GM11168 (cell line): ENCODE data around the gene HSF5.

ENCODE experiments used
- in situ Hi-C: fragments of 300-500 bp; cut with MboI; formaldehyde crosslinking; loops from one replicate; pipeline ENCODE4 v1.12.0; 2022; ENCODE audit warnings: low sequenced_read_pairs; ENCODE audit not compliant: unreplicated experiment

The HSF5 gene

DNA sequence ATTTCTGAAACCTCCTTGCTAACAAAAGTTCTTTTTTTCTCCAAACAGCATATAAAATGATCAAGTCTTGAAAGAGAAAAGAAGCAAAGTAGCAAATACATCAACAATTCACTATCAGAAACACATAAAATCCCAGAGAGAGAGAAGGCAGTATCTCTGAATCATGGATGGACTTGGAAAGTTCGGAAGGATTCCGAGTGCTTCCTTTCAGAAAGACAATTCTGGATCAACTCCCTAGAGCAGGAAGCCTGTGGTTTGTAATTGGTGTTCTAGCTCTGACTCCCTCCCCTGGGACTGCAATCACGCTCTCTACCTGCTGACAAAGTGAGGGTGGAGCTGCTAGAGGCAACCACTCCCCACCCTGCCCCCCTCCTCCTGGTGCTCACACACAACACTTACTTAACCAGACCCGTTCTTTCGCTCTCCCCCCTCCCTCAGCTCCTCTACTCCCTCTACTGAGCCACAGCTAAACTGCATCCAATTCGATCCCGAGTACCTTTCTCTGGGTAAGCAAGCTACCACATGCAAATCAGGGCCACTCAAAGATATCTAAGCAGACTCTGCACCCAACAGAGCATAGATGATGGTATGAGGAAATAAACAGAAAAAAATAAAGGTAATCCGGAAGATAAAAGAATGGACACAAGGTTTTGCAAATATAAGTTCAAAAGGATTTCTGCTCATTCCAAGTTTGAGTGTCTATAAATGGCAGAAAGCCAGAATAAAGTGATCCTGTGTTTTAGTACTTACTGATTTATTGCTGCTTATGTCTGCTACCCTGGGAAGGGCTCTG lies 70.7 kb downstream of the HSF5 start, which contains the start of gene RNF43:
RNF43 (minus strand) TSS at position 235 of the 793 bp plus-strand sequence. CDS start 1,957 bp downstream, outside the sequence.
- in situ Hi-C loops: loop anchor here (10.0 kb wide), 1 partner anchor 63 kb away; the partner anchor contains the start of gene SUPT4H1

- in situ Hi-C loops: loop anchor here (10.0 kb wide), 1 partner anchor 62 kb away; the partner anchor contains the start of gene SUPT4H1
Measured at GRCh38 chr17:58416937-58417299, 71.3 kb downstream of the HSF5 start.

DNA sequence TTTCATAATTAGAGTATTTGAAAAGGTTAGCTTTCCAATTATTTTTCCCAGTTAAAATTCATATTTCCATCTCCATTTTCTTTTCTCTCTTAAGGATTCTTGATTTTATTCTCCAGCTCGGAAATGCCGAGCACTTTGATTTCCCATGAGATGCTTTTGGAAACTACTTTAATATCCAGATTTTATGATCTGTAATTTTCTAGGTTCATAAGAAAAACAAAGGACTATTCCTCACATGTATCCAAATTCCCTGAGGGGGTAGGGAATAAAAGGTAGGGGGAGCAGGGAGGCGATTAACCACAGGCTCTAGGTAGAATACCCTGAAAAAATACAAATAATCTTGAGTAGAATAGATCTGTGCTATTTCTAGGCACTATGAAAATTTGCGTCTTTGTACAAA lies 71.8 kb downstream of the HSF5 start:
- in situ Hi-C loops: loop anchor here (10.0 kb wide), 1 partner anchor 62 kb away; the partner anchor contains the start of gene SUPT4H1

DNA sequence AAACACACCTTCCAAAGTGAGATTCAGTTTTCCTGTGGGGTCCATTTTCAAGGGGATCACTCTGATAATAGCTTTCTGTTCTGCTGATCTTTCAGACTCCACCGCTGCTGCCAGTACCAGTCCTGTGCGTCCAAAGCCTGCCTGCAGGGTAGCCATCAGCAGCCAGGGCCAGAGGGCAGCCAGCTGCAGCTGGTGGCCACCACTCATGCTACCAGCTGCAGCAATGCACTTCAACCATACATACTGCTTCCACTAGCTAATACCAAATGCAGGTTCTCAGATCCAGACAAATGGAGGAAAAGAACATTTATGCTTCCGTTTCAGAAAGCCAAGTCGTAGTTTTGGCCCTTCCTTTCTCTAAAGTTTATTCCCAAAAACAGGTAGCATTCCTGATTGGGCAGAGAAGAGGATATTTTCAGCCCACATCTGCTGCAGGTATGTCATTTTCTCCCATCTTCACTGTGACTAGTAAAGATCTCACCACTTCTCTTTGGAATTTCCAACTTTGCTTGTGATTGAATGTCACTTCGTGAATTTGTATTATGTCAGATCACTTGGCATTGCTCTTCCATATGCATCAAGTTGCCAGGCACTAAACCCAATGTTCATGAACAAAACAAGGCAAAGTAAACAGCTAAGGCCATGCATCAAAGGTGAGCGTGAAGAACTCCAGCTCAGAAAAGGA lies 72.7 kb downstream of the HSF5 start:
- in situ Hi-C loops: loop anchor here (10.0 kb wide), 1 partner anchor 61 kb away; the partner anchor contains the start of gene SUPT4H1

DNA sequence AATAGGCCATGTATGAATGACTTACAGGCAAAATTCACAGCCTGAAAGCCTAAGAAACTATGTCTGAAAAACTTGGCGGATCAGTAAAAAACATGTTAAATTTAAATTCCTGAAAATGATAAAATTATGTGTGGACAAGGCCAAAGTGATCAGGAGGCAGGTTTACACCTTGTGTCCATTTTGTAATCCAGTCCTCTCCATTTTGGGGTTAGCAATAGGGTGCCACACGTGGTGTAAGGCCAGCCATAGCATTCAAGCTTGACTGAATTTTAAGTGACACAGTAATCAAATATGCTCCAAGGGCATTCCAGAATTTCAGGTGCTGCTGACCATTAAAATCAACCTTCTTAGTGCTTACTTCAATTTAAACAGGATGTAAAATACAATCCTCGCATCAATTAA lies 73.6 kb downstream of the HSF5 start:
- in situ Hi-C loops: loop anchor here (10.0 kb wide), 1 partner anchor 60 kb away; the partner anchor contains the start of gene SUPT4H1

GRCh38 chr17:58413684-58414083 lies 74.5 kb downstream of the HSF5 start:
- in situ Hi-C loops: loop anchor here (10.0 kb wide), 1 partner anchor 59 kb away; the partner anchor contains the start of gene SUPT4H1

GRCh38 chr17:58412961-58413586 lies 75.1 kb downstream of the HSF5 start:
- in situ Hi-C loops: loop anchor here (10.0 kb wide), 1 partner anchor 58 kb away; the partner anchor contains the start of gene SUPT4H1

- in situ Hi-C loops: loop anchor here (10.0 kb wide), 1 partner anchor 57 kb away; the partner anchor contains the start of gene SUPT4H1
Measured at GRCh38 chr17:58412064-58412703, 76.0 kb downstream of the HSF5 start.

DNA sequence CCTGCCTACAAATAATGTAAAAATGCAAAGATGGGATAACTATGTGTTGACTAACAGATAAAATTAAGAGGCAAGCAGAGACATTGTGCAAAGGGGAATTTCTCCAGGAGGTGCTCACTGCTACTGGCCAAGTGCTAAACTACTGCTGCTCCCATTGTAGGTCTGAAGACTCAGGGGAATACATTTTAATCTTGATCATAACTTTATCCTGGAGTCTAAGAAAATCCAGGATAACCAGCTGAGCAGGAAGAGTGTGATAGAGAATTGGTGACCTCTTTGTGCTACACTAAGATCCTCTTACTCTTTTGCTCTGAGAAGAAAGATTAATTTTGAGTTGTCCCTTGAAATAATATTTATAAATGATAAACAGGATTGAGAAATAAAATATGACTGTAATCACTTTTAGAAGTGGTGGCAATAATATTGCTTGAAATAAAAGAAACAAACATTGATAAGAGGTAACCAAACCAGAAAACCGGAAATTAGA lies 76.8 kb downstream of the HSF5 start:
- in situ Hi-C loops: loop anchor here (10.0 kb wide), 1 partner anchor 57 kb away; the partner anchor contains the start of gene SUPT4H1

GRCh38 chr17:58410714-58411407 lies 77.3 kb downstream of the HSF5 start:
- in situ Hi-C loops: loop anchor here (10.0 kb wide), 1 partner anchor 56 kb away; the partner anchor contains the start of gene SUPT4H1

DNA sequence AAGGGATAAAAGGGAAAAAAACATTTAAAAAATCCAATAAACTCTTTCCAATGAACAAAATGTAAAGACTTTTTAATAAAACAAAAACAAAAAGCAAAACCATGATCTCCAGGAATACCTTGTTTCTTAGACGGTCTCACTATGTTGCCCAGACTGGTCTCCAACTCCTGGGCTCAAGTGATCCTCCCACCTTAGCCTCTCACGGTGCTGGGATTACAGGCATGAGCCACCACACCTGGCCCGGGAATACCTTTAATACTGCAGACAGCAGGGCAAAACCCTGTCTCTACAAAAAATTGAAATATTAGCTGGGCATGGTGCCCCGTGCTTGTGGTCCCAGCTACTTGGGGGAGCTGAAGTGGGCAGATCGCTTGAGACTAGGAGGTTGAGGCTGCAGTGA lies 78.8 kb downstream of the HSF5 start:
- in situ Hi-C loops: no loop called here

DNA sequence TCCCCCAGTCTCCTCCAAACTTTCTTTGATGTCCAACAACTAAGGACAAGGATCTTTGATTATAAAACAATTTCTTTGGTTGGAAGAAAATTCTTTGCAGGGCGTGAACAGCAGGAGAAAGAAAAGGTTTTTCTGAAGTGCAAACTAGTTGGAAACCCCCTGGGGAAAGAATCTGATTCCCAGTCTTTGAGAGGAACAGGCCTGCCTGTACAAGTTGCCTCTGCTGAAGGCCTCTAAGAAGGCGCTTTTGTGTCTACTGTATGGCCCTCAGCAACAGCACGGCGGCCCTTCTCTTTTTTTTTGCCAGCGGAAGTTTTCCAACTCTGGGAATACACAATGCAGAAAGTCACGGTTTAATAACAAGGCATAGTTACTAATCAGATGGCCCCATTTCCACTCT lies 84.9 kb downstream of the HSF5 start:
- in situ Hi-C loops: loop anchor here (5.0 kb wide), 1 partner anchor 96 kb away; no protein-coding TSS in a partner anchor

DNA sequence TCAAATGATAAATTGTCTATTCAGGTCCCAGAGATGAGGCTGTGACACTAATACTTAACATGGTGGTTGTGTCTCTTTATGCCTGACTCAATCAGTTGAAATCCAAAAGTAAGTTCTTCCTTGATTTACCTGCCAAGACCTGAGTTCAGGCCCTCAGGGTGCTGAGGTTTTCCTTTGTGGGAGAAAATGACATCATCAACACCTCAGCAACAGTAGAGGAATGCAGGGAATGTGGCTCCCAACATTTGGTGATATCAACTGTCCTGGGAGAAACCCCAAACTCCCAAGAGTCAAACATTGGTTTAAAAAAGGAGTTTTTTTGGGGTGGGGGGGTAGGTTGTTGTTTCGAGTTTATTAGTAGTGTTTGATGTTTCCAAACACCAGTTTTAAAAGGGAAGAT lies 85.5 kb downstream of the HSF5 start:
- in situ Hi-C loops: loop anchor here (5.0 kb wide), 1 partner anchor 95 kb away; no protein-coding TSS in a partner anchor

- in situ Hi-C loops: loop anchor here (5.0 kb wide), 1 partner anchor 95 kb away; no protein-coding TSS in a partner anchor
Measured at GRCh38 chr17:58402047-58402446, 86.2 kb downstream of the HSF5 start.

DNA sequence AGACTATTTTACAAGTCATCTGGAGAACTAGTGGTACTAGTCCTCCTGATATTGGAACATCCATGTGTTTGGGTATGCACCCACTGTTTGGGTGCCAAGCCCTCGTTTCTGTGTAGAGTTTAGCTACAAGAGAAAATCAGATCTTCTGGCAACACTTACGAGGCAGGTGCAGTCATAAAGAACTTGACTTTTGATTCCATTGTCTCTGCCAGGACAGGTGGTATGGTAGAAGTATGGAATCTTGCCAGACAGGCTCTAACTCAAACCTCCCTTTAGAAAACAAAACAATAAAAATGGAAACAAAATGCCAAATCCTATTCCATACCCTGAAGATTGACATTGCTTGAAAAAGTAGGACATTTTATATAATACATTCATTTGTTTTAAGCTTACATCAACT lies 86.9 kb downstream of the HSF5 start:
- in situ Hi-C loops: loop anchor here (5.0 kb wide), 1 partner anchor 94 kb away; no protein-coding TSS in a partner anchor

DNA sequence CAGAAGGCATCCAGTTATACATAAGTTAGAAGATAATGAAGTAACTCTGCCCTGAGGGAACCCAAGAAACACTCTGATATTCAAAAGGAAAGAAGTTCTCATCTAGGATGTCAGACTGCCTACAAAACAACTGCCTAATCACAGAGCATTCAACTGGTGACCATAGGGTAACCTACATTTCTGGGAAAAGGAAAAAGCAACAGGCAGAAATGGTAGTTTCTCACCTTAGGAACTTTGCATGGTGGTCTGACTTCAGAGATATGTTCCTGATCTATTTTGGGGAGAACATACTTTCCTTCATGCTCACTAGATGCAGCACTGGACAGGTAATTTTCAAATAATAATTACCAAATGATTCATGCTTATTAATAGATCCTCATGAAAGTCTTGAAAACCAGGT lies 87.4 kb downstream of the HSF5 start:
- in situ Hi-C loops: loop anchor here (5.0 kb wide), 1 partner anchor 94 kb away; no protein-coding TSS in a partner anchor

DNA sequence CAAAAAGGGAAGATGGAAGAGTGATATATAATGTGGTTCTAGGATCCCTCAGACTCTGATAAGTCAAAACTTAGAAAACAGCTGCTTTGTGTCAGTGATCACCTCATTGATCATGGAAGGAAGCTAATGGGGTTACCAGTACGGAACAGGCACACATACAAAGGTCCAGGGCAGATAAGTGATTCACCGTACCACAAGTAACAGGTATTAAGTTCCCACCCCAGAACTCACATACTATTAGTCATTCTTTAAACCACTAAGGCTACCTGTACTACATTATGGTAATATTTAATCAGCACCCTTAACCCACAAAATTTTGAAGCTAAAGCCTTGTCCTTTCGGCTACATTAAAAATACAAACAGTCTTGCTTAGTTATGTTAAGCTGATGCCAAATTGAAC lies 88.2 kb downstream of the HSF5 start:
- in situ Hi-C loops: loop anchor here (5.0 kb wide), 1 partner anchor 93 kb away; no protein-coding TSS in a partner anchor

GRCh38 chr17:58398574-58399266 lies 89.5 kb downstream of the HSF5 start:
- in situ Hi-C loops: no loop called here
